ENCODE data around the gene POLD2. TPM values are rescaled to one million over a fixed set of nuclear protein-coding genes. Genes with fewer than 3 reads are reported as not detected.

POLD2 gene
- total RNA-seq, 1 experiment from 2014 or later, result 154 TPM

- Mint-ChIP-seq H3K9me3 (no peaks in the 10 kb centered on the region), H3K27me3 (ENCODE audit: low read depth) (no peaks in the 10 kb centered on the region), H3K36me3 (peaks cover 19% of the 10 kb centered on the region), H3K4me3 (no peak overlapping the region), H3K4me1 (peaks cover 2% of the 10 kb centered on the region; the same call in 1 of the 2 replicates), H3K27ac (no peak overlapping the region)
- TF ChIP-seq CBFB (CRISPR knock-in tag; IDR thresholded peaks at IDR 0.05; ENCODE audit: low read depth), result no peak
- TF ChIP-seq ATF2 (CRISPR knock-in tag; IDR thresholded peaks at IDR 0.05; ENCODE audit: borderline replicate concordance, low read depth), result no peak
- TF ChIP-seq ERG (CRISPR knock-in tag; IDR thresholded peaks at IDR 0.05), result no peak
- TF ChIP-seq CTCF (IDR thresholded peaks at IDR 0.05), result no peak
- no peak for TF ChIP-seq ZNF512 (CRISPR knock-in tag; IDR thresholded peaks at IDR 0.05; ENCODE audit: borderline replicate concordance)
- no peak for TF ChIP-seq ZBTB21 (CRISPR knock-in tag; IDR thresholded peaks at IDR 0.05; ENCODE audit: borderline replicate concordance)
- no peak for TF ChIP-seq ETV6 (CRISPR knock-in tag; IDR thresholded peaks at IDR 0.05)
- no peak for TF ChIP-seq NR1H2 (CRISPR knock-in tag; IDR thresholded peaks at IDR 0.05)
- no peak for TF ChIP-seq ZSCAN18 (CRISPR knock-in tag; IDR thresholded peaks at IDR 0.05)
- TF ChIP-seq MYBL2 (CRISPR knock-in tag; IDR thresholded peaks at IDR 0.05), result no peak
- TF ChIP-seq E2F5 (CRISPR knock-in tag; IDR thresholded peaks at IDR 0.05), result no peak
- no peak for TF ChIP-seq NFYB (CRISPR knock-in tag; conservative IDR thresholded peaks at IDR 0.05; ENCODE audit: low read depth)
- no peak for TF ChIP-seq ZNF425 (CRISPR knock-in tag; conservative IDR thresholded peaks at IDR 0.05)
- no peak for TF ChIP-seq ZMAT4 (CRISPR knock-in tag; IDR thresholded peaks at IDR 0.05)
- no peak for TF ChIP-seq SOX15 (CRISPR knock-in tag; IDR thresholded peaks at IDR 0.05)
- ATAC-seq (no peak), DNase-seq (ENCODE audit: low spot score) (no peak)
- CTCF ChIA-PET, result interaction anchor here (0.6 to 2.0 kb wide), 3 partner anchors 12 to 232 kb away, joined by 3 to 13 read pairs (median 3); partner anchors contain the start of gene POLD2
- POLR2A ChIA-PET, result interaction anchor here (1.5 kb wide), 1 partner anchor 45 kb away, joined by 3 read pairs; no protein-coding TSS in a partner anchor
Observed at GRCh38 chr7:44110719-44111635, 12.4 kb downstream of the POLD2 start.

Measured in WTC11 (cell line).